HepG2 (cell line): ENCODE measurements around the gene VARS1. TPM values are rescaled to one million over a fixed set of nuclear protein-coding genes. Genes with fewer than 3 reads are reported as not detected.
A peak's percentile ranks its signal among the peaks of the same experiment; 100 is the strongest.

Experiments used
- CEBPZ ChIP-seq: IDR thresholded peaks from 2 replicates; pipeline ENCODE4 v1.6.1; 2012; ENCODE audit warnings: low read length, improper control_type of control experiment
- ELF1 ChIP-seq: sonication (generic); formaldehyde crosslinking; IDR thresholded peaks from 2 replicates; pipeline ENCODE4 v1.4.0; 2020; ENCODE audit warnings: missing genetic modification reagents
- FOXC1 ChIP-seq: sonication (generic); formaldehyde crosslinking; IDR thresholded peaks from 2 replicates; pipeline ENCODE4 v1.8.0; 2022; ENCODE audit warnings: mild to moderate bottlenecking, missing genetic modification reagents, borderline replicate concordance
- GLMP ChIP-seq: sonication (generic); formaldehyde crosslinking; IDR thresholded peaks from 2 replicates; pipeline ENCODE4 v1.9.0; 2021; ENCODE audit warnings: missing genetic modification reagents, mild to moderate bottlenecking, borderline replicate concordance
- ISL2 ChIP-seq: sonication (generic); formaldehyde crosslinking; IDR thresholded peaks from 2 replicates; pipeline ENCODE4 v1.5.0; 2020; ENCODE audit warnings: missing genetic modification reagents
- KMT2A ChIP-seq: sonication (generic); formaldehyde crosslinking; IDR thresholded peaks from 2 replicates; pipeline ENCODE4 v1.4.0; 2020; ENCODE audit warnings: missing genetic modification reagents
- LCORL ChIP-seq, 2 experiments: fragments of 450-650 bp in 1 of 2; sonication (generic) in 1 of 2; formaldehyde crosslinking in 1 of 2; IDR thresholded peaks; 2 replicates each; pipeline versions ENCODE4 v1.5.0 to v1.6.1; 2017 to 2020; ENCODE audit warnings: antibody characterized with exemption in 1 of 2, missing genetic modification reagents in 1 of 2
- MIER2 ChIP-seq: IDR thresholded peaks from 2 replicates; pipeline ENCODE4 v1.6.1; 2016; ENCODE audit warnings: missing biosample characterization, missing genetic modification reagents
- MTF1 ChIP-seq: sonication (generic); formaldehyde crosslinking; IDR thresholded peaks from 2 replicates; pipeline ENCODE4 v1.5.0; 2020; ENCODE audit warnings: missing genetic modification reagents
- MTF2 ChIP-seq: sonication (generic); formaldehyde crosslinking; IDR thresholded peaks from 2 replicates; pipeline ENCODE4 v1.5.0; 2020; ENCODE audit warnings: missing genetic modification reagents, borderline replicate concordance
- PBX3 ChIP-seq: sonication (generic); formaldehyde crosslinking; IDR thresholded peaks from 2 replicates; pipeline ENCODE4 v1.8.1; 2023; ENCODE audit warnings: missing genetic modification reagents, inconsistent platforms, borderline replicate concordance
- REPIN1 ChIP-seq: sonication (generic); formaldehyde crosslinking; IDR thresholded peaks from 2 replicates; pipeline ENCODE4 v1.8.0; 2022; ENCODE audit warnings: missing genetic modification reagents, low read depth, mild to moderate bottlenecking, borderline replicate concordance
- RXRA ChIP-seq: sonication (generic); formaldehyde crosslinking; IDR thresholded peaks from 2 replicates; pipeline ENCODE4 v1.5.1; 2020; ENCODE audit warnings: missing genetic modification reagents
- SIN3B ChIP-seq: fragments of 150-350 bp; IDR thresholded peaks from 2 replicates; pipeline ENCODE4 v1.6.1; 2014; ENCODE audit warnings: low read length
- TBL1XR1 ChIP-seq: fragments of 150-350 bp; IDR thresholded peaks from 2 replicates; pipeline ENCODE4 v1.6.1; 2014; ENCODE audit warnings: borderline replicate concordance, low read length; ENCODE audit not compliant: partially characterized antibody
- TGIF2 ChIP-seq: IDR thresholded peaks from 2 replicates; pipeline ENCODE4 v1.6.1; 2016; ENCODE audit warnings: control low read depth, missing compliant biosample characterization
- THYN1 ChIP-seq: sonication (generic); formaldehyde crosslinking; IDR thresholded peaks from 2 replicates; pipeline ENCODE4 v1.8.1; 2023; ENCODE audit warnings: low read depth, mild to moderate bottlenecking, moderate library complexity, missing genetic modification reagents, borderline replicate concordance
- ZC3H13 ChIP-seq: sonication (generic); formaldehyde crosslinking; IDR thresholded peaks from 2 replicates; pipeline ENCODE4 v1.8.1; 2023; ENCODE audit warnings: mild to moderate bottlenecking, missing genetic modification reagents, moderate library complexity
- ZGPAT ChIP-seq: IDR thresholded peaks from 2 replicates; pipeline ENCODE4 v1.6.1; 2016; ENCODE audit warnings: mild to moderate bottlenecking
- ZNF720 ChIP-seq: sonication (generic); formaldehyde crosslinking; IDR thresholded peaks from 2 replicates; pipeline ENCODE4 v1.4.0; 2020; ENCODE audit warnings: missing genetic modification reagents
- ZNF724P ChIP-seq: sonication (generic); formaldehyde crosslinking; IDR thresholded peaks from 2 replicates; pipeline ENCODE4 v1.8.0; 2022; ENCODE audit warnings: missing genetic modification reagents, borderline replicate concordance
- polyA plus RNA-seq, 8 experiments: library from polyadenylated mRNA; depleted of rRNA in 3 of 8; stranded (reverse) in 7 of 8; unstranded in 1 of 8; fragments of >200 nt; fragmentation: Illumina TruSeq in 4 of 8; extraction: Trizol in 4 of 8; gene quantifications; 2 replicates each; pipeline versions ENCODE4 v1.2.1 to v1.2.3, GENCODE V29; 2011 to 2016; ENCODE audit warnings: low read depth in 4 of 8, missing spikeins in 1 of 8, mixed read lengths in 1 of 8; ENCODE audit not compliant: insufficient read depth in 1 of 8
- total RNA-seq, 5 experiments: library from RNA; depleted of rRNA; stranded (reverse); fragments of >200 nt; fragmentation: Illumina TruSeq; extraction: Trizol; gene quantifications; 2 replicates each; pipeline ENCODE4 v1.2.3, GENCODE V29; 2016; ENCODE audit warnings: low read depth in 1 of 5

The VARS1 gene
- total and polyA plus RNA-seq, 2 of the 13 experiments (the other 11 are each of a cell fraction or from before 2014, with no cell fraction given): 14.7 to 56.1 TPM

- TF ChIP-seq TBL1XR1 (no peak), THYN1 (CRISPR knock-in tag) (no peak), KMT2A (CRISPR knock-in tag) (peak; percentile 71), ELF1 (CRISPR knock-in tag) (peak; percentile 65), MTF2 (CRISPR knock-in tag) (peak; percentile 79; the same call in 1 of the 2 replicates), MIER2 (CRISPR knock-in tag) (no peak), PBX3 (CRISPR knock-in tag) (no peak), ISL2 (CRISPR knock-in tag) (peak; percentile 51; the same call in 1 of the 2 replicates), SIN3B (0 out of 2 replicates have a peak, but pooled peaks have one; percentile 42), GLMP (CRISPR knock-in tag) (no peak), ZC3H13 (CRISPR knock-in tag) (0 out of 2 replicates have a peak, but pooled peaks have one; percentile 61), RXRA (CRISPR knock-in tag) (peak; percentile 83), ZNF720 (no peak), CEBPZ (no peak), MTF1 (no peak; the same call in 1 of the 2 replicates), LCORL (IDR thresholded peaks at IDR 0.05) (no peak), LCORL (CRISPR knock-in tag; IDR thresholded peaks at IDR 0.05) (peak; percentile 93), TGIF2 (CRISPR knock-in tag) (peak; percentile 99), REPIN1 (no peak; the same call in 1 of the 2 replicates), ZNF724P (CRISPR knock-in tag) (peak; percentile 72; the same call in 1 of the 2 replicates), ZGPAT (CRISPR knock-in tag) (peak; percentile 89), FOXC1 (CRISPR knock-in tag) (no peak; the same call in 1 of the 2 replicates)
Measured at GRCh38 chr6:31795616-31796298, at the start of gene VARS1 (continued).
